GM12878 (cell line): ENCODE data around the gene MUC5B. TPM values are rescaled to one million over a fixed set of nuclear protein-coding genes. Genes with fewer than 3 reads are reported as not detected.

Experiments used
- ATAC-seq: fragments of 200-7000 bp; cut with Tn5 transposase; 3 replicates; pipeline ENCODE4 v1.9.1; 2020; ENCODE audit warnings: mild to moderate bottlenecking, moderate library complexity
- BruUV-seq: library from RNA; stranded (reverse); fragments of 400-500 nt; replicated peaks from 2 replicates; lab custom pipeline; 2021; lab: Mats Ljungman, UMichigan
- CTCF ChIA-PET: fragments of 300-600 bp; sonication (Branson Sonifier 250); formaldehyde crosslinking; extraction: SDS; loops from one replicate; lab custom pipeline; 2021; ENCODE audit warnings: inconsistent platforms; lab: Yijun Ruan, JAX
- POLR2A ChIA-PET: fragments of 350-600 bp; formaldehyde crosslinking; extraction: SDS; loops from one replicate; lab custom pipeline; 2021; ENCODE audit warnings: inconsistent platforms; lab: Charles Lee
- RAD21 ChIA-PET: fragments of 300-600 bp; sonication (Branson Sonifier 250); formaldehyde crosslinking; loops from one replicate; lab custom pipeline; 2023; ENCODE audit warnings: antibody characterized with exemption; ENCODE audit not compliant: unreplicated experiment; lab: Charles Lee
- SMC1A ChIA-PET: fragments of 300-600 bp; sonication (Branson Sonifier 250); formaldehyde crosslinking; loops from one replicate; lab custom pipeline; 2023; ENCODE audit not compliant: unreplicated experiment, uncharacterized antibody; lab: Charles Lee
- DNase-seq: peaks from one replicate; pipeline ENCODE4 v3.0.0-alpha.2; 2011; ENCODE audit warnings: low read depth, low spot score
- FAIRE-seq: peaks from 3 replicates; lab custom pipeline; 2011; peaks lifted over from hg19 to GRCh38; lab: Jason Lieb, UNC
- H2AFZ ChIP-seq: 2 replicates; pipeline ENCODE4 v1.6.0; 2011; ENCODE audit warnings: low read depth, low read length, control low read depth; ENCODE audit not compliant: control insufficient read depth
- H3K27ac ChIP-seq: 2 replicates; pipeline ENCODE4 v1.5.1; 2011; ENCODE audit warnings: control low read depth; ENCODE audit not compliant: control insufficient read depth, insufficient read depth
- H3K27me3 ChIP-seq, 2 experiments: replicated peaks in 1 of 2; 2 replicates each; pipeline versions ENCODE4 v1.6.0 to v1.6.1; 2011; ENCODE audit warnings: low read length in 1 of 2; ENCODE audit not compliant: control insufficient read depth in 2 of 2, insufficient read depth in 2 of 2
- H3K36me3 ChIP-seq, 2 experiments: 2 replicates each; pipeline ENCODE4 v1.5.1; 2011; ENCODE audit warnings: low read length in 1 of 2; ENCODE audit not compliant: control insufficient read depth in 2 of 2, insufficient read depth in 2 of 2
- H3K4me1 ChIP-seq: 2 replicates; pipeline ENCODE4 v1.6.1; 2011; ENCODE audit warnings: mild to moderate bottlenecking, low read length, moderate library complexity, mixed read lengths; ENCODE audit not compliant: control insufficient read depth, insufficient read depth
- H3K4me2 ChIP-seq: 2 replicates; pipeline ENCODE4 v1.6.0; 2011; ENCODE audit warnings: control low read depth; ENCODE audit not compliant: control insufficient read depth, insufficient read depth
- H3K4me3 ChIP-seq: fragments of 200-600 bp; sonication (generic); 2 replicates; pipeline ENCODE4 v1.5.1; 2016
- H3K79me2 ChIP-seq: 2 replicates; pipeline ENCODE4 v1.6.0; 2011; ENCODE audit warnings: low read length; ENCODE audit not compliant: control insufficient read depth, insufficient read depth
- H3K9ac ChIP-seq: 2 replicates; pipeline ENCODE4 v1.8.0; 2011; ENCODE audit warnings: low read length, control low read depth, mixed read lengths; ENCODE audit not compliant: control insufficient read depth, insufficient read depth
- H3K9me3 ChIP-seq: replicated peaks from 3 replicates; pipeline ENCODE4 v1.5.1; 2011; ENCODE audit warnings: mild to moderate bottlenecking, low read length; ENCODE audit not compliant: control insufficient read depth, insufficient read depth
- H4K20me1 ChIP-seq: 2 replicates; pipeline ENCODE4 v1.6.0; 2011; ENCODE audit not compliant: control insufficient read depth, insufficient read depth
- MXI1 ChIP-seq: fragments of 150-350 bp; IDR thresholded peaks from 2 replicates; pipeline ENCODE4 v1.6.1; 2011; ENCODE audit warnings: low read depth, mild to moderate bottlenecking, inconsistent platforms, low read length, improper control_type of control experiment
- WGBS: methylation state at CpG from one replicate; pipeline ENCODE4 v1.1.6; 2016; ENCODE audit warnings: low lambda C conversion rate; ENCODE audit not compliant: insufficient replicate concordance, insufficient coverage; ENCODE audit errors: missing lambda C conversion rate; 5-methylcytosine and 5-hydroxymethylcytosine counted together
- in situ Hi-C: fragments of 300-500 bp; cut with MboI; formaldehyde crosslinking; loops from 9 replicates; pipeline ENCODE4 v1.14.3; 2018; ENCODE audit warnings: mixed read lengths
- intact Hi-C: fragments of 100-400 bp; cut with micrococcal nuclease; formaldehyde crosslinking; loops from one replicate; pipeline ENCODE4 v1.14.2; 2022; ENCODE audit not compliant: unreplicated experiment
- polyA plus RNA-seq, 11 experiments: library from polyadenylated mRNA; depleted of rRNA in 4 of 11; unstranded in 6 of 11; stranded (reverse) in 5 of 11; fragments of >200 nt; fragmentation: Nextera tagmentation in 4 of 11; fragmentation: Illumina TruSeq in 1 of 11; extraction: Ambion mirVana in 4 of 11; extraction: Trizol in 1 of 11; gene quantifications; 1 replicate in 1 of 11; 2 replicates in 10 of 11; pipeline versions ENCODE4 v1.2.1 to v1.2.3, GENCODE V29; 2011 to 2016; ENCODE audit warnings: inconsistent platforms in 2 of 11, missing spikeins in 2 of 11, low read depth in 1 of 11
- total RNA-seq, 4 experiments: library from RNA; depleted of rRNA in 3 of 4; stranded (reverse); fragments of >200 nt in 3 of 4; fragmentation: Illumina TruSeq in 1 of 4; extraction: Trizol in 1 of 4; gene quantifications; 2 replicates each; pipeline versions ENCODE4 v1.2.1 to v1.2.3, GENCODE V29; 2013 to 2021
- TF ChIP-seq, protein P1 (sequence below): IDR thresholded peaks from 2 replicates; pipeline ENCODE4 v1.6.1; 2012; ENCODE audit warnings: low read depth, low read length, improper control_type of control experiment
- TF ChIP-seq, protein P2 (sequence below): IDR thresholded peaks from 2 replicates; pipeline ENCODE4 v1.6.1; 2011; ENCODE audit warnings: borderline replicate concordance, low read depth, mild to moderate bottlenecking, moderate library complexity, low read length; ENCODE audit not compliant: insufficient read depth, poor library complexity, severe bottlenecking

MUC5B gene
- total and polyA plus RNA-seq, 10 of the 15 experiments (the other 5 are each of a cell fraction or from before 2014, with no cell fraction given): 1.5 TPM; not detected in 9

DNA sequence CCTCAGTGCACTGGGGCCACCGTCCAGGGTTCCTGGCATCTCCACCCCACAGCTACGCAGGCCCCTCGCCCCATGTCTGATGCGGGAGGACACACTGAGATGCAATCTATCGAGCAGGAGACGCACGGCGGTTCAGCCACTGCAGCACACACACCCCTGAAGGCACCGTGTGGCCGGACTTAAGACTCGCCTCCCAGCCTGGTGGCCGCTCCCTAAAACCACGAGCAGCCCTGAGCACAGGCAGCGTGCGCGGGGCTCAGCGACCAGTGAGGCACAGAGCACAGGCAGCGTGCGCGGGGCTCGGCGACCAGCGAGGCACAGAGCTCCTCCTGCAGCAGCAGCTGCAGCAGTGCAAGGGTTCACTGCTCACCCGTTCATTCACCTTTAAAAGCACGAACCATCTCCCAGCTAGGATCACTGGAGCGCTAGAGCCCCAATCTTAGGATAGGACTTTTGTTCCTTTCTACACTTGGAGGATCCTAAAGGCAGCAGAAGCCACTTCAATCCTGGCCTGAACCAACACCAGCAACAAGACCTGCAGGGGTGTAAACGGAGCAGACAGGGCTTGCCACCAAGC is 55.2 kb downstream of the MUC5B start:
- Histone ChIP-seq H3K4me3 (no peak overlapping the region), H4K20me1 (no peaks in the 10 kb centered on the region), H3K27me3 (no peaks in the 10 kb centered on the region), H3K9me3 (no peaks in the 10 kb centered on the region), H2AFZ (no peak overlapping the region), H3K4me1 (no peaks in the 10 kb centered on the region), H3K9ac (no peak overlapping the region), H3K79me2 (no peaks in the 10 kb centered on the region), H3K4me2 (no peak overlapping the region), H3K27ac (no peak overlapping the region), H3K36me3 (peaks cover 2 to 5% of the 10 kb centered on the region in 2 experiments; a peak in 3 of 4 replicates)
- CTCF ChIA-PET: no interaction called here
- SMC1A ChIA-PET: no interaction called here
- 92% methylated on average over 25 of the region's 27 CpGs for WGBS
- POLR2A ChIA-PET: no interaction called here
- RAD21 ChIA-PET: no interaction called here
- FAIRE-seq (no peak), DNase-seq (no peak), ATAC-seq (no peak)
- no TSS peak for BruUV-seq
- TF ChIP-seq, protein P1, sequence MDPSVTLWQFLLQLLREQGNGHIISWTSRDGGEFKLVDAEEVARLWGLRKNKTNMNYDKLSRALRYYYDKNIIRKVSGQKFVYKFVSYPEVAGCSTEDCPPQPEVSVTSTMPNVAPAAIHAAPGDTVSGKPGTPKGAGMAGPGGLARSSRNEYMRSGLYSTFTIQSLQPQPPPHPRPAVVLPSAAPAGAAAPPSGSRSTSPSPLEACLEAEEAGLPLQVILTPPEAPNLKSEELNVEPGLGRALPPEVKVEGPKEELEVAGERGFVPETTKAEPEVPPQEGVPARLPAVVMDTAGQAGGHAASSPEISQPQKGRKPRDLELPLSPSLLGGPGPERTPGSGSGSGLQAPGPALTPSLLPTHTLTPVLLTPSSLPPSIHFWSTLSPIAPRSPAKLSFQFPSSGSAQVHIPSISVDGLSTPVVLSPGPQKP: no peak
- TF ChIP-seq MXI1: no peak
- TF ChIP-seq, protein P2, sequence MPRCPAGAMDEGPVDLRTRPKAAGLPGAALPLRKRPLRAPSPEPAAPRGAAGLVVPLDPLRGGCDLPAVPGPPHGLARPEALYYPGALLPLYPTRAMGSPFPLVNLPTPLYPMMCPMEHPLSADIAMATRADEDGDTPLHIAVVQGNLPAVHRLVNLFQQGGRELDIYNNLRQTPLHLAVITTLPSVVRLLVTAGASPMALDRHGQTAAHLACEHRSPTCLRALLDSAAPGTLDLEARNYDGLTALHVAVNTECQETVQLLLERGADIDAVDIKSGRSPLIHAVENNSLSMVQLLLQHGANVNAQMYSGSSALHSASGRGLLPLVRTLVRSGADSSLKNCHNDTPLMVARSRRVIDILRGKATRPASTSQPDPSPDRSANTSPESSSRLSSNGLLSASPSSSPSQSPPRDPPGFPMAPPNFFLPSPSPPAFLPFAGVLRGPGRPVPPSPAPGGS: peak; percentile 76
- in situ Hi-C loops: no loop called here
- intact Hi-C loops: no loop called here
